Osteoblast (primary cell): ENCODE data around the gene GCHFR. TPM values are rescaled to one million over a fixed set of nuclear protein-coding genes. Genes with fewer than 3 reads are reported as not detected.

Experiments used
- DNase-seq: peaks from one replicate; pipeline ENCODE4 v3.0.0; 2011; ENCODE audit warnings: low spot score, mixed read lengths; ENCODE audit not compliant: insufficient read length; ENCODE audit errors: missing footprints
- H2AFZ ChIP-seq: 2 replicates; pipeline ENCODE4 v1.6.0; 2011; ENCODE audit warnings: mild to moderate bottlenecking, low read length
- H3K27ac ChIP-seq: 2 replicates; pipeline ENCODE4 v1.5.1; 2011; ENCODE audit warnings: mild to moderate bottlenecking, low read depth, low read length, moderate library complexity
- H3K27me3 ChIP-seq: 2 replicates; pipeline ENCODE4 v1.6.0; 2012; ENCODE audit warnings: mild to moderate bottlenecking, control low read depth, inconsistent platforms, low read length, moderate library complexity; ENCODE audit not compliant: insufficient read depth
- H3K36me3 ChIP-seq: 2 replicates; pipeline ENCODE4 v1.5.1; 2011; ENCODE audit warnings: mild to moderate bottlenecking, low read length, control low read depth, moderate library complexity; ENCODE audit not compliant: insufficient read depth
- H3K4me1 ChIP-seq: 2 replicates; pipeline ENCODE4 v1.5.1; 2011; ENCODE audit warnings: mild to moderate bottlenecking, low read length, control low read depth, moderate library complexity; ENCODE audit not compliant: insufficient read depth
- H3K4me2 ChIP-seq: 2 replicates; pipeline ENCODE4 v1.6.0; 2011; ENCODE audit warnings: mild to moderate bottlenecking, low read length; ENCODE audit not compliant: insufficient read depth
- H3K4me3 ChIP-seq: fragments of 200-600 bp; sonication (generic); 3 replicates; pipeline ENCODE4 v1.5.1; 2012; ENCODE audit warnings: mild to moderate bottlenecking, low read length, inconsistent platforms; ENCODE audit not compliant: insufficient read depth
- H3K79me2 ChIP-seq: 2 replicates; pipeline ENCODE4 v1.6.0; 2012; ENCODE audit warnings: mild to moderate bottlenecking, low read length, control low read depth, inconsistent platforms; ENCODE audit not compliant: insufficient read depth
- H3K9me3 ChIP-seq: 2 replicates; pipeline ENCODE4 v1.5.1; 2011; ENCODE audit warnings: low read depth, low read length, control low read depth
- H4K20me1 ChIP-seq: 2 replicates; pipeline ENCODE4 v1.6.0; 2012; ENCODE audit warnings: mild to moderate bottlenecking, low read length, control low read depth; ENCODE audit not compliant: insufficient read depth
- CTCF ChIP-seq: IDR thresholded peaks from 2 replicates; pipeline ENCODE4 v1.5.1; 2011; ENCODE audit warnings: mild to moderate bottlenecking, low read depth, low read length, moderate library complexity; ENCODE audit errors: extremely low read depth
- total RNA-seq: library from RNA; depleted of rRNA; stranded (reverse); fragments of >200 nt; gene quantifications from 2 replicates; pipeline ENCODE4 v1.2.3, GENCODE V29; 2012

The GCHFR gene
- total RNA-seq, 1 donor: 4.7 TPM

GRCh38 chr15:40754574-40754882, 9.3 kb upstream of the GCHFR start:
- H3K4me2 ChIP-seq: peak overlapping the region; percentile 88
- H3K9me3 ChIP-seq: no peaks in the 10 kb centered on the region
- TF ChIP-seq CTCF: no peak
- peak overlapping the region; percentile 93 for H3K4me3 ChIP-seq
- peak; percentile 74 for DNase-seq
- peak overlapping the region; percentile 91 for H2AFZ ChIP-seq
- H3K79me2 ChIP-seq: peaks cover 39% of the 10 kb centered on the region
- H3K4me1 ChIP-seq: peaks cover 6% of the 10 kb centered on the region
- H3K36me3 ChIP-seq: peaks cover 27% of the 10 kb centered on the region
- H3K27me3 ChIP-seq: no peaks in the 10 kb centered on the region
- no peaks in the 10 kb centered on the region for H4K20me1 ChIP-seq
- peak overlapping the region; percentile 69 for H3K27ac ChIP-seq

GRCh38 chr15:40754883-40755811, 8.7 kb upstream of the GCHFR start, which contains the start of gene RMDN3:
Gene RMDN3 (minus strand): TSS chr15:40755254. CDS start chr15:40754783, 471 bp downstream.
- no peaks in the 10 kb centered on the region for H4K20me1 ChIP-seq
- peaks cover 23% of the 10 kb centered on the region for H3K36me3 ChIP-seq
- H3K27ac ChIP-seq: peak within 1 kb of the TSS; percentile 79
- peak within 1 kb of the TSS; percentile 93 for H2AFZ ChIP-seq
- DNase-seq: peak; percentile 98
- TF ChIP-seq CTCF: no peak
- H3K27me3 ChIP-seq: peaks cover 2% of the 10 kb centered on the region
- H3K9me3 ChIP-seq: no peaks in the 10 kb centered on the region
- H3K4me3 ChIP-seq: peak within 1 kb of the TSS; percentile 93
- peak within 1 kb of the TSS; percentile 88 for H3K4me2 ChIP-seq
- H3K79me2 ChIP-seq: peaks cover 39% of the 10 kb centered on the region
- peaks cover 6% of the 10 kb centered on the region for H3K4me1 ChIP-seq

GRCh38 chr15:40755812-40756208, 8.1 kb upstream of the GCHFR start:
- peaks cover 6% of the 10 kb centered on the region for H3K4me1 ChIP-seq
- peak overlapping the region; percentile 88 for H3K4me2 ChIP-seq
- peaks cover 19% of the 10 kb centered on the region for H3K36me3 ChIP-seq
- H3K27me3 ChIP-seq: peaks cover 6% of the 10 kb centered on the region
- TF ChIP-seq CTCF: no peak
- no peaks in the 10 kb centered on the region for H4K20me1 ChIP-seq
- DNase-seq: no peak
- H2AFZ ChIP-seq: peak overlapping the region; percentile 93
- peaks cover 38% of the 10 kb centered on the region for H3K79me2 ChIP-seq
- peak overlapping the region; percentile 93 for H3K4me3 ChIP-seq
- no peaks in the 10 kb centered on the region for H3K9me3 ChIP-seq
- H3K27ac ChIP-seq: peak overlapping the region; percentile 79

- peaks cover 6% of the 10 kb centered on the region for H3K27me3 ChIP-seq
Measured at GRCh38 chr15:40756938-40757337, 6.9 kb upstream of the GCHFR start.

More at GRCh38 chr15:40756938-40757337, 6.9 kb upstream of the GCHFR start:
- Histone ChIP-seq H3K4me3 (no peak overlapping the region), H3K4me1 (peaks cover 6% of the 10 kb centered on the region), H3K27ac (no peak overlapping the region), H3K9me3 (no peaks in the 10 kb centered on the region), H2AFZ (no peak overlapping the region), H3K36me3 (peaks cover 9% of the 10 kb centered on the region), H4K20me1 (no peaks in the 10 kb centered on the region), H3K79me2 (peaks cover 29% of the 10 kb centered on the region), H3K4me2 (no peak overlapping the region)
- no peak for DNase-seq
- no peak for TF ChIP-seq CTCF
